Activated CD4-positive, alpha-beta T cell treated with anti-CD3 and anti-CD28 coated beads, Interleukin-2, amount 10 ng/mL, durations not matched to agents 7 days and 5 days (primary cell): ENCODE measurements around the gene TPSD1. TPM values are rescaled to one million over a fixed set of nuclear protein-coding genes. Genes with fewer than 3 reads are reported as not detected.

Experiments used
- CTCF ChIA-PET: fragments of 350-600 bp; sonication (Branson Sonifier 250); formaldehyde crosslinking; loops from one replicate; lab custom pipeline; 2021; ENCODE audit warnings: antibody characterized with exemption; lab: Charles Lee
- POLR2A ChIA-PET: fragments of 350-600 bp; sonication (Branson Sonifier 250); formaldehyde crosslinking; loops from one replicate; lab custom pipeline; 2021; ENCODE audit warnings: antibody characterized with exemption; lab: Charles Lee
- DNase-seq: peaks from one replicate; pipeline ENCODE4 v3.0.0-alpha.2; 2020
- H3K27ac Mint-ChIP-seq: one replicate; pipeline ENCODE4 v1.8.0; 2021; ENCODE audit warnings: mild to moderate bottlenecking, moderate library complexity, mixed read lengths
- H3K27me3 Mint-ChIP-seq: one replicate; pipeline ENCODE4 v1.8.0; 2021; ENCODE audit warnings: mixed read lengths
- H3K36me3 Mint-ChIP-seq: one replicate; pipeline ENCODE4 v1.8.0; 2021; ENCODE audit warnings: low read depth, mixed read lengths
- H3K4me1 Mint-ChIP-seq: one replicate; pipeline ENCODE4 v1.8.0; 2021; ENCODE audit warnings: mixed read lengths
- H3K4me3 Mint-ChIP-seq: one replicate; pipeline ENCODE4 v1.8.0; 2021; ENCODE audit warnings: mild to moderate bottlenecking, moderate library complexity, mixed read lengths
- H3K9me3 Mint-ChIP-seq: one replicate; pipeline ENCODE4 v1.8.0; 2021; ENCODE audit warnings: mixed read lengths
- total RNA-seq, 2 experiments: library from RNA; stranded (reverse); gene quantifications; one replicate each; pipeline ENCODE4 v1.2.3, GENCODE V29; 2021

Gene TPSD1
- total RNA-seq, 2 experiments from 2014 or later = not detected

DNA sequence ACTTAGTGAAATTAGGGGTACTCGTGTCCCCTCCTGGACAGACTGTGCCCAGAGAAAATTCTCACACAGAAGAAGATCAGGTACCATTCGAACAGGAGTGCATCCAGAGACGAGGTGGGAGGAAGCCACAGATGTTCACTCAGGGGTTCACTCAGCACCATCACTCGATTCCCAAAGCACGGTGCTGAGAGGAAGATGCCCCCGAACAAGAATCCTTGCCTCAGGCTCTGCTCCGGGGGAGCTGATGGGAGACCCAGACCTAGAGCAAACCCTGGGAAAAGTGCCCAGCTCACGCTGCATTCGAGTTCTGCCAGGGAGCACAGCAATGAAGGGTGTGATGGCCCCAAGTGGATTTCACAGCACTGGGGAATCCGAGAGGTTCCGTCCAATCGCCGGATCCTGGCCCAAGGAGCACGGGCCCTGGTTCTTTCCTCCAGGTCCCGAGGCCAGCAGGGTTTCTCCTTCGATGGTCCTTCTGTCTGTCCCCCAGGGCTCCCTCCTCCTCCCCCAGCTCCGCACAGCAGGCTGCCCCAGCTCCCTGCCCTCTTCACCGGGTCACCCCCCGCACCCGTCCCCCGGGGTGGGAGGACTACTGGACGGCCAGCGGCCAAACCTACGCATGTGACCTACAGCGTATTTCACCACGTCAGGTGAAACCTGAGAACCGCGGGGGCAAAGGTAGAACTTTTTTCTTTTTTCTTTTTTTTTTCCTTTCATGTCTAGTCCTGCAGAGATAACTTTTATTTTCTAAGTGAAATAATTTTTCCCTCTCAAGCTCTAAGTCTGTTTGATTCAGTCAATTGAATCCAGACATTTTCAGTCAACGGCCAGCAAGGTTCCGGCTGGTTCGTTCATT lies 43.4 kb downstream of the TPSD1 start:
- Mint-ChIP-seq H3K36me3 (no peaks in the 10 kb centered on the region), H3K27ac (no peak overlapping the region), H3K4me1 (peaks cover 19% of the 10 kb centered on the region), H3K27me3 (peaks cover 7% of the 10 kb centered on the region), H3K4me3 (no peak overlapping the region), H3K9me3 (no peaks in the 10 kb centered on the region)
- CTCF ChIA-PET = interaction anchor here (0.8 kb wide), 1 partner anchor 54 kb away, joined by 3 read pairs; no protein-coding TSS in a partner anchor
- POLR2A ChIA-PET = no interaction called here
- no peak for DNase-seq

DNA sequence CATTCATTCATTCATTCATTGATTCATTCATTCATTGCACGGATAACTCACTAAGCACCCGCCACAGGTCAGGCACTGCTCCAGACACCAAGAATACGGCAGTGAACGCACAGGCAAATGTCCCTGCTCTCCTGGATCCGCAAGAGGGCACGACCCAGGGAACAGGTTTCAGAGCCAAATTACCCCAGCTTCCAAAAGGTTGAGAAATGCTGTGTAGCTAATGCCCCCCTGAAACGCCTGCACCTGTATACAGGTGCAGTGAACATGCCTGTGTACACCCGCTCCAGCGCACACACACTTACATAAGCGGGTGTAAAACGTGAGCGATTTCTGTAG lies 44.0 kb downstream of the TPSD1 start:
- DNase-seq = no peak
- peaks cover 5% of the 10 kb centered on the region for H3K27me3 Mint-ChIP-seq
- ChIA-PET CTCF (interaction anchor here (1.0 to 1.7 kb wide), 4 partner anchors 10 to 407 kb away, joined by 3 to 5 read pairs (median 4); partner anchors contain the start of gene UBE2I), POLR2A (no interaction called here)
- H3K9me3 Mint-ChIP-seq = no peaks in the 10 kb centered on the region
- H3K4me3 Mint-ChIP-seq = no peak overlapping the region
- no peak overlapping the region for H3K27ac Mint-ChIP-seq
- no peaks in the 10 kb centered on the region for H3K36me3 Mint-ChIP-seq
- peaks cover 25% of the 10 kb centered on the region for H3K4me1 Mint-ChIP-seq

DNA sequence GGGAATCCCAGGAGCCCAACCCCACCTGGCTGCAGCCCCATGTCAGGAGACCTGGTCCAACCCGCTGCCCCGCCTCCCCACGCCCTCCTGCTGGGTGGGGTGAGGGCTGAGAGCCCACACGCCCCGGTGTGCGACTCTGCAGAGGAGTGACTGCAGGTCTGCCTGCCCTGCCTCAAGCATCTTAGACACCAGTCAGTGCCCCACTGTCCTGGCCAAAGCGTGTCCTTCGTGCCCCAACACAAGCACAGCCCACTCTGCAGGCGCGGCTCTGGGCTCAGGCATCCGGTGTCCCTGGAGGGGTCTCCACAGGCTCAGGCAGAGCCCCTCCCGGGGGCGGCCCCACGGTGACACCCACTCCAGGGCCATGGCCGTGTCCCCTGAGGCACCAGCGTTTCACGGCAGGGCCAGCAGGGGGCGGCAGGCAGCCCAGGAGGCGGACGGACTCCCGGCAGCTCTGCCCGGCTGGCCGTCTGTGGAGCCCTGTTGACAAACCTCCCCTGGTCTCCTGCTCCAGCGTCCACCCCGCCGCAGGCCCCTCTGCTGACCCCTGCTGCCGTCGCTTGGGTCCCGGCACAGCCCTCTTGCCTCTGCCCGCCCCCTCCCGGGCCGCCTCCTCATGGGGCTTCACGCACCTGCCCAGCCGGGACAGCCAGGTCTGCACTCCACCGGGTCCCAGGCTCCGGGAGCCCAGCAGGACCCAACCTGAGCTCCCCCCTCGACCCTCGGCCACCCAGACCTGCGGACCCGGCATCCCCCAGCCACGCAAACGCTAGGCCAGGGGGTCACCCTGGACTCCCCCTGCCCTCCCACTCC lies 45.0 kb downstream of the TPSD1 start:
- Mint-ChIP-seq H3K36me3 (no peaks in the 10 kb centered on the region), H3K27me3 (no peaks in the 10 kb centered on the region), H3K4me3 (no peak overlapping the region), H3K9me3 (no peaks in the 10 kb centered on the region), H3K27ac (no peak overlapping the region), H3K4me1 (peaks cover 27% of the 10 kb centered on the region)
- ChIA-PET CTCF (interaction anchor here (0.6 to 1.7 kb wide), 7 partner anchors 9 to 406 kb away, joined by 3 to 5 read pairs (median 3); partner anchors contain the start of gene UBE2I), POLR2A (no interaction called here)
- peak; percentile 74 for DNase-seq

DNA sequence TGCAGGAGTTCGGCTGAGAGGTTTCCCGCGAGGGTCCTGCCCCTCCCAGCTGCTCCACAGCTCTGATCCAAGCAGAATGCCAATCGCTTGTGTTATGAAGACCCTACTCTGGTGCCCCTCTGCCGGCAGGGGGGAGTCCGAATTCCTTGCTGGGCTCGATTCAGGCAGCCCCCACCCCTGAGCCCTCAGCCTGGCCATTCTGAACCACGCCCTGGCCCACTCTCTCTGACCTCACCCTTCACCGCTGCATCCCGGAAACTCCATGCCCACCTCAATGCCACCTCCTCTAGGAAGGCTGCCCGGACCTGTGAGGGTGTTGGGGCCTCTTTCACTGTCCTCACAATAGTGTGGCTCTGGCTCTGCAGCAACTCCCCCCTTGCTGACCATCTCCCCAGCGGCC lies 45.7 kb downstream of the TPSD1 start:
- peak overlapping the region; percentile 31 for H3K27ac Mint-ChIP-seq
- peaks cover 34% of the 10 kb centered on the region for H3K4me1 Mint-ChIP-seq
- DNase-seq = no peak
- ChIA-PET POLR2A (no interaction called here), CTCF (interaction anchor here (0.6 to 1.7 kb wide), 6 partner anchors 8 to 77 kb away, joined by 3 to 5 read pairs (median 4); partner anchors contain the start of gene UBE2I)
- H3K9me3 Mint-ChIP-seq = no peaks in the 10 kb centered on the region
- peak overlapping the region; percentile 2 for H3K4me3 Mint-ChIP-seq
- no peaks in the 10 kb centered on the region for H3K27me3 Mint-ChIP-seq
- no peaks in the 10 kb centered on the region for H3K36me3 Mint-ChIP-seq

DNA sequence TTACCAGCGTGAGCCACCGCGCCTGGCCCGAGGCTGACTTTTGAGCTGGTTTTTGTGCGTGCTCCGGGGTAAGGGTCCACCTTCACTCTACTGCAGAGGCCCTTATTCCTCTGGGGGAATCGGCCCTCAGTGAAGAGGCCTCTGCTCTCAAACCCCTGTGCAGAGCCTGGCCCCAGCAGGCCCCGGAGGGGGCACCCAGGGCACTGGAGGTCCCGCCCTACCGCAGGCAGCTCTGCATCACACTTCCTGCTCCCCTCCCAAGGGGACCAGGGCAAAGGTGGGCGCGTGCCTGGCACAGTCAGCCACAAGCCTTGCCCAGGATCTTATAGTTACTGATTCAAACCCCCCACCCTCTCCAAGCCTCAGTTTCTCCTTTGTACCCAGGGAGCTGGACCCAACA lies 50.0 kb downstream of the TPSD1 start:
- POLR2A ChIA-PET = no interaction called here
- peaks cover 6% of the 10 kb centered on the region for H3K36me3 Mint-ChIP-seq
- H3K4me3 Mint-ChIP-seq = no peak overlapping the region
- no peaks in the 10 kb centered on the region for H3K9me3 Mint-ChIP-seq
- H3K27me3 Mint-ChIP-seq = no peaks in the 10 kb centered on the region
- H3K4me1 Mint-ChIP-seq = peaks cover 37% of the 10 kb centered on the region
- no peak for DNase-seq
- H3K27ac Mint-ChIP-seq = peak overlapping the region; percentile 93
- CTCF ChIA-PET = no interaction called here

DNA sequence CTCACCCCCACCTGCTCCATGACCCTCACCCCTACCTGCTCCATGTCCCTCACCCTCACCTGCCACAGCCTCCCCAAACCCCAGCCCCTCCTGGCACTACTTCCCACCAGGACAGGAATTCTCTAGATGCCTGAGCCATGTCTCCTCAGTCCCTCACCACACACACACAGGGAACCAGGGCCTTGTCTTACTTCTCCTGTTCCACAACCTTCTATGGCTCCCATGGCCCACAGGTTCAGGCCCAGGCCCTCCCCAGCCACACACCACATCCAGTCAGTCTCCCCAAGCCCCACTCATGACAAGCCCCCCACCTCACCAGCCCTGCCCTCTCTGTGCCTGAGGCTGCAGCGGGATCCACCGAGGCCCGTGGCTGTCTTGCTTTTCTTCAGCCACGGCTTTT lies 50.5 kb downstream of the TPSD1 start:
- ChIA-PET POLR2A (no interaction called here), CTCF (no interaction called here)
- Mint-ChIP-seq H3K9me3 (no peaks in the 10 kb centered on the region), H3K36me3 (peaks cover 9% of the 10 kb centered on the region), H3K4me1 (peaks cover 42% of the 10 kb centered on the region), H3K4me3 (peak overlapping the region; percentile 50), H3K27me3 (no peaks in the 10 kb centered on the region), H3K27ac (peak overlapping the region; percentile 43)
- no peak for DNase-seq

DNA sequence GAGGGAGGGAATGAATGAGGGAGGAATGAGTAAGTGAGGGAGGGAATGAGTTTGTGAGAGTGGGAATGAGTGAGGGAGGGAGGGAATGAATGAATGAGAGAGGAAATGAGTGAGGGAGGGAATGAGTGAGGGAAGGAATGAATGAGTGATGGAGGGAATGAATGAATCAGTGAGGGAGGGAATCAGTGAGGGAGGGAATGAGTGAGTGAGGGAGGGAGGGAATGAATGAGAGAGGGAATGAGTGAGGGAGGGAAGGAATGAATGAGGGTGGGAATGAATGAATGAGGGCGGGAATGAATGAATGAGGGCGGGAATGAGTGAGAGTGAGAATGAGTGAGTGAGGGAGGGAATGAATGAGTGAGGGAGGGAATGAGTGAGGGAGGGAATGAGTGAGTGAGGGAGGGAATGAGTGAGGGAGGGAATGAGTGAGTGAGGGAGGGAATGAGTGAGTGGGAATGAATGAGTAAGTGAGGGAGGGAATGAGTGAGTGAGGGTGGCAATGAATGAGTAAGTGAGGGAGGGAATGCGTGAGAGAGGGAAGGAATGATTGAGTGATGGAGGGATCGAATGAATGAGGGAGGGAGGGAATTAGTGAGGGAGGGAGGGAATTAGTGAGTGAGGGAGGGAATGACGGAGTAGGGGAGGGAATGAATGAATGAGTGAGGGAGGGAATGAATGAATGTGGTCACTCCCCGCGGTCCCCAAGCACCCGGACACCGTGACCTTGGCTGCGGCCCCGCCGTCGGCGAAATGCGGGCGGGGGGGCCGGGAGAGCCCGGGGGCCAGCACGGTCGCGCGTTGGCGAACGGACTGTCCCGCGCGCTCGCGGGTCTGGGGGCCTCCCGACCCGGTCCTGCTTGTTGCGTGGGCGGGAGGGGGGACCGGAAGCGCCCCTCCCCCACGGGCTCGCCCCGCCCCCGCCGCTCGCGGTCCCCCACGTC lies 52.4 kb downstream of the TPSD1 start:
- ChIA-PET CTCF (no interaction called here), POLR2A (interaction anchor here (1.6 kb wide), 1 partner anchor 112 kb away, joined by 7 read pairs; the partner anchor contains the start of gene UQCC4)
- H3K27me3 Mint-ChIP-seq = no peaks in the 10 kb centered on the region
- H3K9me3 Mint-ChIP-seq = no peaks in the 10 kb centered on the region
- H3K36me3 Mint-ChIP-seq = peaks cover 9% of the 10 kb centered on the region
- peaks cover 42% of the 10 kb centered on the region for H3K4me1 Mint-ChIP-seq
- H3K27ac Mint-ChIP-seq = peak overlapping the region; percentile 100
- DNase-seq = no peak
- H3K4me3 Mint-ChIP-seq = peak overlapping the region; percentile 81

Other genes with a start within 250 kb of the TPSD1 start
- not detected for gene SSTR5, start 183.3 kb upstream of the TPSD1 start, total RNA-seq
- not detected for gene C1QTNF8, start 159.8 kb upstream of the TPSD1 start, total RNA-seq
- gene CACNA1H, start 103.0 kb upstream of the TPSD1 start, total RNA-seq = 1 to 10 TPM; 3.2 to 3.6 TPM
- gene TPSG1, start 30.8 kb upstream of the TPSD1 start, total RNA-seq = not detected
- gene TPSB2, start 25.9 kb upstream of the TPSD1 start, total RNA-seq = not detected
- not detected for gene TPSAB1, start 15.4 kb upstream of the TPSD1 start, total RNA-seq
- 100 to 1,000 TPM; 204 to 222 TPM for gene UBE2I, start 53.6 kb downstream of the TPSD1 start, total RNA-seq
- 1 to 10 TPM in 1 of 2 experiments, under 1 TPM in 1; 0.83 to 1.6 TPM for gene BAIAP3, start 77.6 kb downstream of the TPSD1 start, total RNA-seq
- gene TSR3, start 95.8 kb downstream of the TPSD1 start, total RNA-seq = 10 to 100 TPM; 33.8 to 43.7 TPM
- gene GNPTG, start 95.9 kb downstream of the TPSD1 start, total RNA-seq = 10 to 100 TPM; 34.3 to 36.9 TPM
- gene UNKL, start 158.6 kb downstream of the TPSD1 start, total RNA-seq = 10 to 100 TPM; 31.8 to 37.9 TPM
- gene UQCC4, start 164.7 kb downstream of the TPSD1 start, total RNA-seq = 10 to 100 TPM; 11.2 to 13.4 TPM
- not detected for gene PERCC1, start 175.0 kb downstream of the TPSD1 start, total RNA-seq
- 1 to 10 TPM; 1.9 to 2.7 TPM for gene CCDC154, start 188.5 kb downstream of the TPSD1 start, total RNA-seq
- gene CLCN7, start 219.0 kb downstream of the TPSD1 start, total RNA-seq = 10 to 100 TPM; 58.3 to 64.0 TPM
- gene PTX4, start 232.9 kb downstream of the TPSD1 start, total RNA-seq = not detected
- gene TELO2, start 237.3 kb downstream of the TPSD1 start, total RNA-seq = 10 to 100 TPM; 49.1 to 65.5 TPM